HepG2 (cell line): ENCODE measurements around the gene NEURL2. TPM values are rescaled to one million over a fixed set of nuclear protein-coding genes. Genes with fewer than 3 reads are reported as not detected.

Experiments used
- HIC2 ChIP-seq: sonication (generic); formaldehyde crosslinking; IDR thresholded peaks from 2 replicates; pipeline ENCODE4 v1.9.0; 2022; ENCODE audit warnings: low read depth, missing genetic modification reagents
- KIAA2018 ChIP-seq: sonication (generic); formaldehyde crosslinking; IDR thresholded peaks from 2 replicates; pipeline ENCODE4 v1.5.0; 2020; ENCODE audit warnings: mild to moderate bottlenecking, missing genetic modification reagents, borderline replicate concordance
- MLX ChIP-seq: IDR thresholded peaks from 2 replicates; pipeline ENCODE4 v1.6.1; 2016
- NR2F1 ChIP-seq, 2 experiments: fragments of 450-650 bp in 1 of 2; formaldehyde crosslinking in 1 of 2; IDR thresholded peaks; 2 replicates each; pipeline versions ENCODE4 v1.5.0 to v1.6.1; 2016 to 2020; ENCODE audit warnings: mild to moderate bottlenecking in 1 of 2, missing compliant biosample characterization in 1 of 2, missing genetic modification reagents in 1 of 2, moderate library complexity in 1 of 2
- THAP9 ChIP-seq: sonication (generic); formaldehyde crosslinking; IDR thresholded peaks from 2 replicates; pipeline ENCODE4; 2020; ENCODE audit warnings: missing genetic modification reagents, mild to moderate bottlenecking, borderline replicate concordance
- ZFAT ChIP-seq: sonication (generic); formaldehyde crosslinking; conservative IDR thresholded peaks from 2 replicates; pipeline ENCODE4 v1.8.1; 2023; ENCODE audit warnings: missing genetic modification reagents, inconsistent platforms
- ZNF431 ChIP-seq: sonication (generic); formaldehyde crosslinking; IDR thresholded peaks from 2 replicates; pipeline ENCODE4 v1.9.0; 2022; ENCODE audit warnings: missing genetic modification reagents, low read depth, mild to moderate bottlenecking, borderline replicate concordance
- ZNF451 ChIP-seq: sonication (generic); formaldehyde crosslinking; IDR thresholded peaks from 2 replicates; pipeline ENCODE4 v1.5.0; 2020; ENCODE audit warnings: mild to moderate bottlenecking, missing genetic modification reagents
- ZNF547 ChIP-seq: sonication (generic); formaldehyde crosslinking; IDR thresholded peaks from 2 replicates; pipeline ENCODE4 v1.5.1; 2020; ENCODE audit warnings: mild to moderate bottlenecking, missing genetic modification reagents
- ZNF691 ChIP-seq: sonication (generic); formaldehyde crosslinking; IDR thresholded peaks from 2 replicates; pipeline ENCODE4 v1.4.0; 2020; ENCODE audit warnings: missing genetic modification reagents, low read depth, mild to moderate bottlenecking, borderline replicate concordance
- polyA plus RNA-seq, 8 experiments: library from polyadenylated mRNA; depleted of rRNA in 3 of 8; stranded (reverse) in 7 of 8; unstranded in 1 of 8; fragments of >200 nt; fragmentation: Illumina TruSeq in 4 of 8; extraction: Trizol in 4 of 8; gene quantifications; 2 replicates each; pipeline versions ENCODE4 v1.2.1 to v1.2.3, GENCODE V29; 2011 to 2016; ENCODE audit warnings: low read depth in 4 of 8, missing spikeins in 1 of 8, mixed read lengths in 1 of 8; ENCODE audit not compliant: insufficient read depth in 1 of 8
- total RNA-seq, 5 experiments: library from RNA; depleted of rRNA; stranded (reverse); fragments of >200 nt; fragmentation: Illumina TruSeq; extraction: Trizol; gene quantifications; 2 replicates each; pipeline ENCODE4 v1.2.3, GENCODE V29; 2016; ENCODE audit warnings: low read depth in 1 of 5

The NEURL2 gene
- total and polyA plus RNA-seq, 2 of the 13 experiments (the other 11 are each of a cell fraction or from before 2014, with no cell fraction given), result 7.2 to 9.7 TPM

GRCh38 chr20:45934586-45935415, 43.8 kb upstream of the NEURL2 start, which contains the start of gene PCIF1 (continued):
- TF ChIP-seq HIC2 (CRISPR knock-in tag) (no peak; the same call in 1 of the 2 replicates), MLX (CRISPR knock-in tag) (peak; percentile 54; the same call in 1 of the 2 replicates), ZFAT (0 out of 2 replicates have a peak, but pooled peaks have one; percentile 88), ZNF451 (CRISPR knock-in tag) (peak; percentile 96), ZNF547 (peak; percentile 89), KIAA2018 (peak; percentile 68; the same call in 1 of the 2 replicates), ZNF691 (peak; percentile 88; the same call in 1 of the 2 replicates), THAP9 (peak; percentile 97), ZNF431 (CRISPR knock-in tag) (peak; percentile 98), NR2F1 (CRISPR knock-in tag; IDR thresholded peaks at IDR 0.05) (no peak)
